Kidney glomerular epithelial cell (primary cell): ENCODE measurements around the gene SRSF2.
A peak's percentile ranks its signal among the peaks of the same experiment; 100 is the strongest.
"Not testable (repeated sequence)": the region's sequence is repeated elsewhere in the genome, so short reads cannot be mapped to it uniquely, and the experiment has no call there.

Source experiments
- DNase-seq: peaks from one replicate; lab custom pipeline; 2025; lab: John Stamatoyannopoulos, UW

The SRSF2 gene, protein sequence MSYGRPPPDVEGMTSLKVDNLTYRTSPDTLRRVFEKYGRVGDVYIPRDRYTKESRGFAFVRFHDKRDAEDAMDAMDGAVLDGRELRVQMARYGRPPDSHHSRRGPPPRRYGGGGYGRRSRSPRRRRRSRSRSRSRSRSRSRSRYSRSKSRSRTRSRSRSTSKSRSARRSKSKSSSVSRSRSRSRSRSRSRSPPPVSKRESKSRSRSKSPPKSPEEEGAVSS

GRCh38 chr17:76737082-76737675 is at the start of gene SRSF2:
Gene SRSF2 (minus strand): TSS chr17:76737331. CDS start chr17:76737160, 171 bp downstream.
- peak; percentile 100 for DNase-seq

GRCh38 chr17:76784926-76785325 is 47.8 kb upstream of the SRSF2 start:
- no peak for DNase-seq

- no peak for DNase-seq
Measured at GRCh38 chr17:76783146-76783545, 46.0 kb upstream of the SRSF2 start.

GRCh38 chr17:76781056-76781982 is 44.2 kb upstream of the SRSF2 start:
- DNase-seq, result no peak

GRCh38 chr17:76775021-76775600 is 38.0 kb upstream of the SRSF2 start:
- DNase-seq, result no peak

GRCh38 chr17:76772842-76773525 is 35.9 kb upstream of the SRSF2 start:
- DNase-seq, result peak; percentile 56

DNA sequence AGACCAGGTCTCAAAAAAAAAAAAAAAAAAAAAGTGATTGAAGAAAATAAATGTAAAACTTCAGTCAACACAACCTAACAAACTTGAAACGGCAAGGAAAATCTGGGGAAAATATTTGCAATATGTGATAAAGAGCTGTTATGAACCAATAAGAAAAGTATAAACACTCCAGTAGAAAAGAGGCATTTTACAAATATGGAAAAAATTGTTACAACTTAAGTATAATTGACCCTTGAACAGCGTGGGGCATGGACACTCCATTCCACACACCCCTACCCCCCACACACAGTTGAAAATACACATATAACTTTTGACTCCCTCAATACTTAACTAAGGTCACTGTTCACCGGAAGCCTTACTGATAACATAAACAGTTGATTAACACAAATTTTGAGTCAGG is 21.4 kb upstream of the SRSF2 start:
- no peak for DNase-seq

DNA sequence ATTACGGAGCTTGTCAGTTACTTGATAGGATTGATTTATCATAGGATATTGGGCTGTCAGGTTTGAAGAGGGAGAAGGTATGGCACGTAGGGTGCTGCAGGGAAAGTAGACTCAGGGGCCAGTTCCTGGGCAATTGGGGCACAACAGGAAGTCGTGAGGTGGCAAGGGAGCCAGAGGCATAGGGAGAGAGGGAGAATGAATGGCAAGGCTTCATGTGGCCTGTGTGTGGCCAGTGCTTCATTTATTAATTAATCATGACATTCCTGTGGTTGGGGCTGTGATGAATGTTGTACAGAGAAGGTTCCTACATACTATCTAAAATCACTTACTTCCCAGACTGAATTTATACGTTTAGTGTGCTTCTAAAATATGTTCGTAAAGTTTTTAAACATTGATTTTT is 20.1 kb upstream of the SRSF2 start:
- no peak for DNase-seq

DNA sequence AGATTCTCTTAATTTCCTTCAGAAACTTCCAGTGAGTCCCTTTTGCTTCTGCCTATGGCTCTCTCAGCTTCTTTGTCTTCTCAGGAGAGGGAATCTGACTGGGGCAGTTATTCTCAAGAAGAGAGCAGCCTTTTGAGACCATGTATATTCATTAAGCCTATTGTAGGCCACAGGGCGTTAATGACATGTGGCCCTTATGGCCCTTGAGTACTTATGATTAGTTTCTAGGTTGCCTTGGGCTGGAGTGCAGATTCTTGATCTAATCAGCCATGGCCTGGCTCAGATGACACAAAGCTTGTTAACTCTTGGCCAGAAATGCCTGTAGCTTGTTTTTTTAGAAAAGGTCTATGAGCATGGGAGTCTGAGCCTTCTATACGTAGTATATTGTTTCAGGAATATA is 18.2 kb upstream of the SRSF2 start:
- no peak for DNase-seq

DNA sequence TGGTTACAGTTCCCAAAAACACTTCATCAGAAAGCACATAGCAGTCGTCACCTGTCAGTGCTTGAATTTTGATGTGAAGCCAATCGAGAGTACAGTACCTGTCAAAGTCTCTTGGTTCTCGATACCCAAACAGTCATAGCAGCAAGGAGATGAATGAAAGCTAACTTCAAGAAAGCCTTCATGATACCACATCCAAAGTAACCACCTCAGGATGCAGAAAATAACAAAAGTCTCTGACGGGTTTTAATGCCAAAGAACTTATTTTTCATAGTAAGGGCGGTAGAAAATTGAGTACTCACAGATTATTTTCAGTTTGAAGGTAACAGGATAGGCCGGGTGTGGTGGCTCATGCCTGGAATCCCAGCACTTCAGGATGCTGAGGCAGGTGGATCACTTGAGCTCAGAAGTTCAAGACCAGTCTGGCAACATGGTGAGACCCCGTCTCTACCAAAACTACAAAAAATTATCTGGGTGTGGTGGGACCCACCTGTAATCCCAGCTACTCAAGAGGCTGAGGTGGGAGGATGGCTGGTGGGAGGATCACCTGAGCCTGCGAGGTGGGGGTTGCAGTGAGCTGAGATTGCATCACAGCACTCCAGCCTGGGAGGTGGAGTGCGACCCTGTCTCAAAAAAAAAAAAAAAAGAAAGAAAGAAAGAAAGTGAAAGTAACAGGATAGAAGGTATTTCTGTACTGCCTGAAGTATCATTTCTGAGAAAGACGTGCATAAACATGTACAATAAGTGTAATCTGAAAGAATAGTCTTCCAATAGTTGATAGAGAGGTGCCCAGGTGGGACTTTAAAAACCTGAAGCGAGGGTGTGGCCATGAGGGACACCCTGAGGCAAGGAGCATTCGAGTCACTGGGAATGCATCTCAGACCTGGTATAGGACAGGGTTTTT is 16.2 kb upstream of the SRSF2 start:
- DNase-seq, result no peak

DNA sequence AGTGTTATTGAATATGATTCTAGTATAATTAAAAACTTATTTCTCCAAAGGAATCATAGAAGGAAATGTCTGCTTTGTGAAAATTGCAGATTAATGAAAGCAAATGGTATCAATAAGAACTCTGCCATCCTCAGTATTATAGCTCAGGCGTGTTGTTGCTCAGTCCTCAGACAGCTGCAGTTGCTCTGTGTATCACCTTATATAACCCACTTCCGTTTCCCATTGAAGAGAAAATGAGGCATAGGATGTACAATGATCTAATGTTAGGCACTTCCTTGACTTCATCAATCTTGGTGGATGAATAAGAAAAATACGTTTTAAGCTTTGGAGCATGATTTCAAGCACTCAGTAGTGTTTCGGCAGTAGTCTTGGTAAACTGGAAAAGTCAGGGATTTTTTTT is 14.9 kb upstream of the SRSF2 start:
- DNase-seq, result no peak

GRCh38 chr17:76751416-76751993 is 14.4 kb upstream of the SRSF2 start:
- no peak for DNase-seq

- DNase-seq, result no peak
Measured at GRCh38 chr17:76748657-76749056, 11.5 kb upstream of the SRSF2 start.

DNA sequence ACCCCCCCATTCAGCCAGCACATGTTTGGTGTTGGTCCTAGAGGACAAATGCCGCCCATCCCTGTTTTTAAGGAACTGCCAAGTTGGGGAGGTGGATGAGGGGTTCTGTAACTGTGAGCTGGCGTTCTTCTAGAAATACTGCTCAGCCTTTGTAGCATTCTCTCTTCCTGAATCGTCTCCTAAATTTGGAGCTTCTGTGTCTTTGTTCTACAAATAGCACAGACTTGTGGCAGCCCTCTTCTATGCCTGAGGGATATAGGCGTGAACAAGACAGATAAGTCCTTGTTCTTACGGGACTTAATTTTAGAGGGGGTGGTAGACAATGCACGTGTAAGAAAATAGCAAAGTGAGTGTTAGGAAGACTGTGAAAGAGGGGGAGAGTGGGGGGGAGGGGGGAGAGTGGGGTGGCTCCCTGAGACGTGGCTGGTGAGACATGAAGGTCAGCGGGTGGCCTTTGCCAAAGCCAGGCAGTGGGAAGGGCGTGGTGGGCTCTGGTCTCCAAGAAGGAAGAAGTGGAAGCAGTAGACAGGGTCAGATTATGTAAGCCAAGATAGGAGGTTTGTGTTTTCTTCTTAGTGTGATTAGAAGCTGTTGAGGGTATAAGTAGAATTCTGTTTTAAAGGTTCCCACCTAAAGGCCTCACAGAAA is 10.7 kb upstream of the SRSF2 start:
- no peak for DNase-seq

GRCh38 chr17:76745785-76746184 is 8.7 kb upstream of the SRSF2 start:
- not testable (repeated sequence) for DNase-seq

DNA sequence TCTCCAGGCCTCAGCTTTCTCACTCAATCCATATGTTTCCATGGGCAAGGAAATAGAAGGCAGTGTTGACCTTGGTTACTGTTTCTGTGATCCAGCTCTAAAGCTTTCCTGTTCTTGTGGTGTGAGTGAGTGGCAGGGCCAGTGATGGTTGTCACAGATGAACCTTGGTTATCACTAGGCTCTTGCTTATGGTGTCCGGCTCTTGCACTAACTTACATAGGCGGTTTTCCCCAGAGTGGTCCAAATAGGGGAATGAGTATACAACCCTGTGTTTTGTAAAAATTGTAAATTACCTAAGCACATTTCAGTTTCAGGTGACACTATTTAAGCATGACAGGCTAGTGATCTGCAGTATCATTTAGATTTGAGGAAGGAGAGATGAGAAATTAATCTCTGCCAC is 7.6 kb upstream of the SRSF2 start:
- DNase-seq, result no peak

GRCh38 chr17:76742958-76743357 is 5.8 kb upstream of the SRSF2 start:
- DNase-seq, result no peak

DNA sequence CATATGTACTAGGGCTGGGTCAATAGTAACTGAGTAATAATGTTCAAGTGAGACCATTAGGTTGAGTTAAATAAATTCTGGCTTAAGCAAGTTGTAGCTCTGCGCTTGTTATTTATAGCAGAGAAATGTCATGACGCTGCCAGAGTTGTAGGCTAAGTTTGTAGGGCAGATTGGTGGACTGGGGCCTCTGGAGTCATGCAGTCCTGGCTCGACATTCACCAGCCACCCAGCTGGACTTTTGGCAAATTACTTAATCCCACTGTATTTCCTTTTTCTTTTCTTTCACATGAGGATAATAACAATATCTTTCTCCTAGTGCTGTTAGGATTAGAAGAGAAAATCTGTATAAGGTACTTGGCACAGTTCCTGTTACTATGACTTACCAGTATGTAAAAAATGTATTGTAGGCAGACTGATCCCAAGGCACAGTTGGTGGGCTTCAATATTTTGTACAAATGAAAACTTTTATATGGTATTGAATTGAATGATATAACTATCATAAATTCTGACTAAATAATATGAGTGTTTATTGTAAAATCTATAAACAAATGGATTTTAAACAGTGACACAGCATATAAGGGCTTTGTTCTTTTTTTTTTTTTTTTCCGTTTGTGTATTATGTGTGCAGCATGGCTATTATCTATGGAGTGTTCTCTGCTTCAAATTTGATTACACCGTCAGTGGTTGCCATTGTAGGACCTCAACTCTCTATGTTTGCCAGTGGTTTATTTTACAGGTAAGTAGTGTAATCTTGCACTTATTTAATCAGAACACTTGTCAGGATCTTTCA is 3.4 kb upstream of the SRSF2 start:
- DNase-seq, result no peak

GRCh38 chr17:76739568-76740115 is 2.5 kb upstream of the SRSF2 start:
- not testable (repeated sequence) for DNase-seq
